ENCODE measurements around the gene TERT. TPM values are rescaled to one million over a fixed set of nuclear protein-coding genes. Genes with fewer than 3 reads are reported as not detected.
"Not testable (repeated sequence)": the region's sequence is repeated elsewhere in the genome, so short reads cannot be mapped to it uniquely, and the experiment has no call there.

The TERT gene
- total RNA-seq, 1 donor from 2014 or later: not detected

GRCh38 chr5:1333286-1333685 lies 38.4 kb upstream of the TERT start:
- ATAC-seq; DNase-seq (ENCODE audit: missing footprints); intact Hi-C loops (cut with DNase I): not testable (repeated sequence)

GRCh38 chr5:1332461-1333001 lies 37.7 kb upstream of the TERT start:
- intact Hi-C loops (cut with DNase I): no loop called here
- no peak for ATAC-seq
- DNase-seq (ENCODE audit: missing footprints): no peak

GRCh38 chr5:1331861-1332405 lies 37.1 kb upstream of the TERT start:
- intact Hi-C loops (cut with DNase I): no loop called here

GRCh38 chr5:1330847-1331831 lies 36.3 kb upstream of the TERT start:
- intact Hi-C loops (cut with DNase I): no loop called here
- ATAC-seq (peak; percentile 34), DNase-seq (ENCODE audit: missing footprints) (no peak)

More at GRCh38 chr5:1331861-1332405, 37.1 kb upstream of the TERT start:
- ATAC-seq (no peak), DNase-seq (ENCODE audit: missing footprints) (no peak)

- peak; percentile 50 for ATAC-seq
- intact Hi-C loops (cut with DNase I): no loop called here
- DNase-seq (ENCODE audit: missing footprints): no peak
These were observed 35.4 kb upstream of the TERT start for GRCh38 chr5:1330146-1330846.

GRCh38 chr5:1329111-1329579 lies 34.3 kb upstream of the TERT start:
- intact Hi-C loops (cut with DNase I): no loop called here
- no peak for ATAC-seq
- no peak for DNase-seq (ENCODE audit: missing footprints)

GRCh38 chr5:1328237-1329110 lies 33.6 kb upstream of the TERT start:
- ATAC-seq; DNase-seq (ENCODE audit: missing footprints); intact Hi-C loops (cut with DNase I): not testable (repeated sequence)

GRCh38 chr5:1326901-1327756 lies 32.3 kb upstream of the TERT start:
- DNase-seq (ENCODE audit: missing footprints); intact Hi-C loops (cut with DNase I); ATAC-seq: not testable (repeated sequence)

- intact Hi-C loops (cut with DNase I); ATAC-seq: not testable (repeated sequence)
These were observed 31.6 kb upstream of the TERT start for GRCh38 chr5:1326532-1326875.

GRCh38 chr5:1325870-1326531 lies 31.1 kb upstream of the TERT start:
- DNase-seq (ENCODE audit: missing footprints) (no peak), ATAC-seq (no peak)
- intact Hi-C loops (cut with DNase I): no loop called here

More at GRCh38 chr5:1326532-1326875, 31.6 kb upstream of the TERT start:
- not testable (repeated sequence) for DNase-seq (ENCODE audit: missing footprints)

GRCh38 chr5:1325191-1325741 lies 30.4 kb upstream of the TERT start:
- DNase-seq (ENCODE audit: missing footprints) (no peak), ATAC-seq (peak; percentile 20)
- intact Hi-C loops (cut with DNase I): no loop called here

- ATAC-seq (peak; percentile 68), DNase-seq (ENCODE audit: missing footprints) (no peak)
- intact Hi-C loops (cut with DNase I): no loop called here
These were observed 29.9 kb upstream of the TERT start for GRCh38 chr5:1324719-1325190.

GRCh38 chr5:1324301-1324700 lies 29.4 kb upstream of the TERT start:
- ATAC-seq (no peak), DNase-seq (ENCODE audit: missing footprints) (no peak)
- intact Hi-C loops (cut with DNase I): no loop called here

GRCh38 chr5:1323803-1324173 lies 28.9 kb upstream of the TERT start:
- ATAC-seq (no peak), DNase-seq (ENCODE audit: missing footprints) (no peak)
- intact Hi-C loops (cut with DNase I): no loop called here

GRCh38 chr5:1322955-1323802 lies 28.3 kb upstream of the TERT start:
- no peak for DNase-seq (ENCODE audit: missing footprints)
- intact Hi-C loops (cut with DNase I): no loop called here

More at GRCh38 chr5:1322955-1323802, 28.3 kb upstream of the TERT start:
- ATAC-seq: peak; percentile 5

All from Right ventricle myocardium inferior (tissue), 1 donor.